T-cell (primary cell): ENCODE results near the gene UBE2D3. TPM values are rescaled to one million over a fixed set of nuclear protein-coding genes. Genes with fewer than 3 reads are reported as not detected.
A peak's percentile ranks its signal among the peaks of the same experiment; 100 is the strongest.

ENCODE experiments used
- ATAC-seq, 4 experiments: fragments of 200-7000 bp in 3 of 4; fragments of 150-1000 bp in 1 of 4; cut with Tn5 transposase; replicated peaks in 1 of 4; 1 replicate in 3 of 4; 2 replicates in 1 of 4; pipeline ENCODE4 v1.10.0; 2021; ENCODE audit warnings: moderate library complexity in 3 of 4, mild to moderate bottlenecking in 2 of 4, moderate number of reproducible peaks in 1 of 4
- CTCF ChIA-PET, 2 donors: fragments of 300-600 bp; sonication (Branson Sonifier 250); formaldehyde crosslinking; loops; one replicate each; lab custom pipeline; 2022; ENCODE audit warnings: antibody characterized with exemption in 2 of 2; lab: Charles Lee
- POLR2A ChIA-PET, 2 donors: fragments of 300-600 bp; sonication (Branson Sonifier 250); formaldehyde crosslinking; loops; one replicate each; lab custom pipeline; 2022; ENCODE audit warnings: antibody characterized with exemption in 2 of 2; lab: Charles Lee
- DNase-seq, 35 experiments: peaks; one replicate each; pipeline versions ENCODE4 v3.0.0 to v3.0.0-alpha.2; 2013 to 2023
- H3K27ac ChIP-seq: one replicate; pipeline ENCODE4 v1.5.1; 2013; ENCODE audit warnings: low read length
- H3K27me3 ChIP-seq, 2 experiments: replicated peaks in 1 of 2; 1 replicate in 1 of 2; 2 replicates in 1 of 2; pipeline versions ENCODE4 v1.6.1 to v1.7.0; 2013; ENCODE audit warnings: low read length in 1 of 2, mixed read lengths in 1 of 2; ENCODE audit not compliant: control insufficient read depth in 2 of 2, insufficient read depth in 2 of 2; ENCODE audit errors: extremely low read depth in 1 of 2
- H3K36me3 ChIP-seq, 2 donors: 1 replicate in 1 of 2; 2 replicates in 1 of 2; pipeline versions ENCODE4 v1.6.1 to v1.7.0; 2013; ENCODE audit warnings: low read length in 1 of 2; ENCODE audit not compliant: control insufficient read depth in 2 of 2, insufficient read depth in 1 of 2; ENCODE audit errors: extremely low read depth in 1 of 2
- H3K4me1 ChIP-seq, 2 experiments: 1 replicate in 1 of 2; 2 replicates in 1 of 2; pipeline versions ENCODE4 v1.6.1 to v1.7.0; 2013; ENCODE audit warnings: low read length in 2 of 2, mixed read lengths in 1 of 2; ENCODE audit not compliant: insufficient read depth in 2 of 2, control insufficient read depth in 1 of 2; ENCODE audit errors: extremely low read depth in 1 of 2
- H3K4me3 ChIP-seq, 2 donors: 1 replicate in 1 of 2; 2 replicates in 1 of 2; pipeline versions ENCODE4 v1.5.1 to v1.7.0; 2013; ENCODE audit warnings: mild to moderate bottlenecking in 2 of 2, low read length in 1 of 2, moderate library complexity in 1 of 2; ENCODE audit not compliant: control insufficient read depth in 1 of 2; ENCODE audit errors: extremely low read depth in 1 of 2
- H3K9me3 ChIP-seq: 2 replicates; pipeline ENCODE4 v1.7.0; 2013
- H3K27ac Mint-ChIP-seq, 2 donors: one replicate each; pipeline ENCODE4 v1.8.0; 2020 to 2021; ENCODE audit warnings: mild to moderate bottlenecking in 2 of 2, mixed read lengths in 2 of 2
- H3K27me3 Mint-ChIP-seq, 2 donors: one replicate each; pipeline ENCODE4 v1.8.0; 2021 to 2022; ENCODE audit warnings: mixed read lengths in 2 of 2
- H3K36me3 Mint-ChIP-seq: one replicate; pipeline ENCODE4 v1.8.0; 2021; ENCODE audit warnings: mixed read lengths
- H3K4me1 Mint-ChIP-seq, 3 donors: one replicate each; pipeline ENCODE4 v1.8.0; 2020 to 2022; ENCODE audit warnings: mixed read lengths in 3 of 3, mild to moderate bottlenecking in 1 of 3
- H3K4me3 Mint-ChIP-seq, 3 donors: one replicate each; pipeline ENCODE4 v1.8.0; 2020 to 2022; ENCODE audit warnings: mild to moderate bottlenecking in 3 of 3, mixed read lengths in 3 of 3, moderate library complexity in 3 of 3
- H3K9me3 Mint-ChIP-seq, 3 donors: one replicate each; pipeline ENCODE4 v1.8.0; 2020 to 2022; ENCODE audit warnings: mixed read lengths in 3 of 3
- WGBS: methylation state at CpG from one replicate; pipeline ENCODE4 v1.1.5; 2013; ENCODE audit warnings: missing lambda C conversion rate; ENCODE audit not compliant: insufficient coverage; 5-methylcytosine and 5-hydroxymethylcytosine counted together
- total RNA-seq, 35 experiments: library from RNA in 6 of 35; stranded (reverse) in 6 of 35; fragments of 120-200 nt in 1 of 35; gene quantifications; one replicate each; pipeline versions ENCODE4 v1.2.1 to v1.2.4 and lab custom pipeline; 2013 to 2026

The UBE2D3 gene
- total RNA-seq, 5 donors from 2014 or later (not counting 1 experiment from before 2014, with no cell fraction given) = 274 to 487 (median 289) TPM

- POLR2A ChIA-PET = interaction anchor here in 1 of 2 donors (0.8 kb wide), 1 partner anchor 14 kb away, joined by 8 read pairs; no protein-coding TSS in a partner anchor
Observed at GRCh38 chr4:102842367-102842766, 15.0 kb upstream of the UBE2D3 start.

GRCh38 chr4:102836596-102836995 lies 9.2 kb upstream of the UBE2D3 start:
- ATAC-seq (no peak), DNase-seq (no peak)
- CTCF ChIA-PET = interaction anchor here in 1 of 2 donors (1.1 kb wide), 1 partner anchor 8 kb away, joined by 3 read pairs; no protein-coding TSS in a partner anchor
- WGBS = no CpG with 5 or more reads among the region's 1 CpG
- Histone ChIP-seq H3K4me3 (no peak overlapping the region), H3K27ac (no peak overlapping the region), H3K27me3 (no peaks in the 10 kb centered on the region), H3K4me1 (peaks cover 0 to 5% of the 10 kb centered on the region in 2 experiments), H3K36me3 (no peaks in the 10 kb centered on the region), H3K9me3 (no peaks in the 10 kb centered on the region)
- no peaks in the 10 kb centered on the region for H3K9me3 Mint-ChIP-seq
- H3K36me3 Mint-ChIP-seq = peaks cover 8% of the 10 kb centered on the region
- no peak overlapping the region for H3K4me3 Mint-ChIP-seq
- H3K4me1 Mint-ChIP-seq = peaks cover 5 to 10% (median 8%) of the 10 kb centered on the region in 3 donors
- POLR2A ChIA-PET = interaction anchor here in 1 of 2 donors (1.1 kb wide), 1 partner anchor 33 kb away, joined by 3 read pairs; no protein-coding TSS in a partner anchor
- H3K27me3 Mint-ChIP-seq = no peaks in the 10 kb centered on the region
- no peak overlapping the region for H3K27ac Mint-ChIP-seq

More at GRCh38 chr4:102842367-102842766, 15.0 kb upstream of the UBE2D3 start:
- H3K27ac ChIP-seq = no peak overlapping the region
- Mint-ChIP-seq H3K4me3 (no peak overlapping the region), H3K27ac (no peak overlapping the region), H3K27me3 (no peaks in the 10 kb centered on the region), H3K9me3 (no peaks in the 10 kb centered on the region), H3K4me1 (no peaks in the 10 kb centered on the region), H3K36me3 (peaks cover 8% of the 10 kb centered on the region)
- no peaks in the 10 kb centered on the region for H3K36me3 ChIP-seq
- ATAC-seq = no peak
- CTCF ChIA-PET = interaction anchor here in 1 of 2 donors (0.5 to 0.7 kb wide), 2 partner anchors 31 to 69 kb away, joined by 3 to 4 read pairs; no protein-coding TSS in a partner anchor
- no peaks in the 10 kb centered on the region for H3K9me3 ChIP-seq
- WGBS = no CpG with 5 or more reads among the region's 3 CpGs
- no peak overlapping the region for H3K4me3 ChIP-seq
- DNase-seq = no peak
- no peaks in the 10 kb centered on the region for H3K27me3 ChIP-seq
- H3K4me1 ChIP-seq = peaks cover 0 to 5% of the 10 kb centered on the region in 2 experiments

DNA sequence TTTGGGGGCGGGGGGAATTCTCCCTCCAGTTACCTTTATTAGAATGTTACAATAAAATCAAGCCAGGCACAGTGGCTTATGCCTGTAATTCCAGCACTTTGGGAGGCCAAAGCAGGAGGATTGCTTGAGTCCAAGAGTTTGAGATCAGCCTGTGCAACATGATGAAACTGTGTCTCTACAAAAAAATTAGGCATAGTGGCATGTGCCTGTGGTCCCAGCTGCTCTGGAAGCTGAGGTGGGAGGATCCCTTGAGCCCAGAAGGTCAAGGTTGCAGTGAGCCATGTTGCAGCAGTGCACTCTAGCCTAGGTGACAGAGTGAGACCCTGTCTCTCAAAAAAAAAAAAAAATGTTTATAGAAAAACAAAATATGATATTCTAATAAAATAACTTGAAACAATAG lies 5.3 kb upstream of the UBE2D3 start:
- H3K4me3 ChIP-seq = no peak overlapping the region
- Mint-ChIP-seq H3K36me3 (no peaks in the 10 kb centered on the region), H3K4me3 (no peak overlapping the region), H3K9me3 (no peaks in the 10 kb centered on the region), H3K27me3 (no peaks in the 10 kb centered on the region), H3K27ac (no peak overlapping the region), H3K4me1 (peaks cover 19 to 25% (median 24%) of the 10 kb centered on the region in 3 donors)
- no peaks in the 10 kb centered on the region for H3K27me3 ChIP-seq
- H3K27ac ChIP-seq = no peak overlapping the region
- ChIA-PET POLR2A (interaction anchor here (0.5 to 1.2 kb wide), 6 partner anchors 29 to 72 kb away, joined by 3 to 8 read pairs (median 4); partner anchors contain the start of genes CISD2 (in 1 of the 2) and MANBA (in 1 of the 2)), CTCF (interaction anchor here in 1 of 2 donors (0.6 kb wide), 2 partner anchors 26 to 180 kb away, joined by 3 read pairs; no protein-coding TSS in a partner anchor)
- no CpG with 5 or more reads among the region's 1 CpG for WGBS
- no peaks in the 10 kb centered on the region for H3K9me3 ChIP-seq
- ATAC-seq (no peak), DNase-seq (no peak)
- no peaks in the 10 kb centered on the region for H3K36me3 ChIP-seq
- peaks cover 7 to 9% of the 10 kb centered on the region in 2 experiments for H3K4me1 ChIP-seq

DNA sequence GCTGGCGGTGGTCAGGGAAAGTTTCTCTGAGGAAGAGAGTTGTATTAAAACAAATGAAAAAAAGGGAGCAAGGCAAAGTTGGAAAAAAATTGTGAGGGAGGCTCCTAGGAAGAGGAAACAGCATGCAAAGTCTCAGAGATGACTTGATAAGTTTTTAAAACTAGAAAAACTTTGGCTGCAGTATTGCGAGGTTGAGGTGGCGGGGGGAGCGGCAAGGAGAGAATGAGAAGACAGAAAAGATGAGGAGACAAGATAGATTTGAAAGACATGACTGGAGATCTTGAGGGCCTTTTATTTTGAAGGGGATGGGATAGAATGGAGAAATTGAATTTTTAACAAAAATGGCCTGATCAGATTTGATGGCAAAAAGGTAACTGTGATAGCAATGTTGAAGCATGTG lies 4.8 kb upstream of the UBE2D3 start:
- Mint-ChIP-seq H3K27me3 (no peaks in the 10 kb centered on the region), H3K4me1 (peaks cover 19 to 25% (median 24%) of the 10 kb centered on the region in 3 donors), H3K27ac (peak overlapping the region in 1 of 2 donors; percentile 41), H3K9me3 (no peaks in the 10 kb centered on the region), H3K36me3 (no peaks in the 10 kb centered on the region), H3K4me3 (no peak overlapping the region)
- DNase-seq (no peak), ATAC-seq (no peak)
- ChIA-PET CTCF (no interaction called here), POLR2A (interaction anchor here (0.6 to 1.2 kb wide), 2 partner anchors 34 to 37 kb away, joined by 4 to 8 read pairs; partner anchors contain the start of gene CISD2 (in 1 of the 2))
- Histone ChIP-seq H3K4me1 (peaks cover 7 to 9% of the 10 kb centered on the region in 2 experiments), H3K27ac (no peak overlapping the region), H3K27me3 (no peaks in the 10 kb centered on the region), H3K4me3 (no peak overlapping the region), H3K36me3 (no peaks in the 10 kb centered on the region), H3K9me3 (no peaks in the 10 kb centered on the region)
- 100% methylated on average over 3 of the region's 4 CpGs for WGBS

GRCh38 chr4:102829803-102830202 lies 2.5 kb upstream of the UBE2D3 start:
- ATAC-seq = no peak
- Histone ChIP-seq H3K9me3 (no peaks in the 10 kb centered on the region), H3K27me3 (no peaks in the 10 kb centered on the region), H3K4me1 (peaks cover 7 to 12% of the 10 kb centered on the region in 2 experiments), H3K36me3 (no peaks in the 10 kb centered on the region), H3K27ac (no peak overlapping the region), H3K4me3 (no peak overlapping the region)
- Mint-ChIP-seq H3K27me3 (no peaks in the 10 kb centered on the region), H3K4me3 (no peak overlapping the region), H3K9me3 (no peaks in the 10 kb centered on the region), H3K27ac (no peak overlapping the region), H3K4me1 (peaks cover 19 to 25% (median 24%) of the 10 kb centered on the region in 3 donors), H3K36me3 (no peaks in the 10 kb centered on the region)
- no peak for DNase-seq
- ChIA-PET POLR2A (interaction anchor here (0.6 to 2.6 kb wide), 3 partner anchors 39 to 217 kb away, joined by 3 to 9 read pairs (median 7); partner anchors contain the start of genes CISD2 (in 1 of the 2) and MANBA (in 1 of the 2)), CTCF (interaction anchor here in 1 of 2 donors (2.8 kb wide), 1 partner anchor 38 kb away, joined by 36 read pairs; the partner anchor contains the start of gene CISD2)
- no CpG with 5 or more reads among the region's 7 CpGs for WGBS

DNA sequence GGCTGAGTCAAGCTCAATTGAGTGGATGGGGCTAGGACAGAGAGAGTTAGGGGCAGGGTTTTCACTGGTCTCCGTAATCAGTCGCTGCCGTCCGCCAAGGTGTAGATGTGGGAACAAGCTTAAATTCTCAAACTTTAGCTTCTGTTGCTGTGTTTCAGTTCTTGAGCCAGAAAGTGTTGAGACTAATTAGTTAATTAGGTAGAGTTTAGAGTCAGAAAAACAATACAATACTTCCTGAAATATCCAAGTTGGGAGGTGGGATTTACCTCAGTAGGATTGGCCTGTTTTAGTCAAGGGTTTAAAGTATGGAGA lies 1.1 kb upstream of the UBE2D3 start:
- no peaks in the 10 kb centered on the region for H3K9me3 Mint-ChIP-seq
- peaks cover 28 to 33% (median 30%) of the 10 kb centered on the region in 3 donors for H3K4me1 Mint-ChIP-seq
- ATAC-seq = no peak

More for the DNA sequence above, 1.1 kb upstream of the UBE2D3 start:
- 0% methylated on average over 2 of the region's 4 CpGs for WGBS
- CTCF ChIA-PET = interaction anchor here (0.5 to 2.8 kb wide), 20 partner anchors 9 to 397 kb away, joined by 3 to 36 read pairs (median 4); partner anchors contain the start of genes BDH2 (in 1 of the 2), CISD2 (in 1 of the 2), MANBA (in 1 of the 2) and SLC9B1 (in 1 of the 2)
- H3K27ac Mint-ChIP-seq = no peak overlapping the region
- H3K27ac ChIP-seq = peak overlapping the region; percentile 99
- H3K4me3 Mint-ChIP-seq = no peak overlapping the region
- no peaks in the 10 kb centered on the region for H3K27me3 ChIP-seq
- H3K4me3 ChIP-seq = peak overlapping the region; percentile 86 to 93
- no peak for DNase-seq
- H3K9me3 ChIP-seq = no peaks in the 10 kb centered on the region
- POLR2A ChIA-PET = interaction anchor here (0.5 to 2.8 kb wide), 24 partner anchors 10 to 376 kb away, joined by 3 to 65 read pairs (median 5); partner anchors contain the start of genes CISD2 (in 2 of the 2) and MANBA (in 1 of the 2)
- no peaks in the 10 kb centered on the region for H3K27me3 Mint-ChIP-seq
- H3K36me3 Mint-ChIP-seq = peaks cover 4% of the 10 kb centered on the region
- peaks cover 7 to 24% of the 10 kb centered on the region in 2 experiments for H3K4me1 ChIP-seq
- peaks cover 0 to 4% of the 10 kb centered on the region in 2 donors for H3K36me3 ChIP-seq
